GM12878 (cell line): ENCODE results near the gene UBASH3A. TPM values are rescaled to one million over a fixed set of nuclear protein-coding genes. Genes with fewer than 3 reads are reported as not detected.

ENCODE experiments used
- ATAC-seq: fragments of 200-7000 bp; cut with Tn5 transposase; 3 replicates; pipeline ENCODE4 v1.9.1; 2020; ENCODE audit warnings: mild to moderate bottlenecking, moderate library complexity
- BruUV-seq: library from RNA; stranded (reverse); fragments of 400-500 nt; replicated peaks from 2 replicates; lab custom pipeline; 2021; lab: Mats Ljungman, UMichigan
- CTCF ChIA-PET: fragments of 300-600 bp; sonication (Branson Sonifier 250); formaldehyde crosslinking; extraction: SDS; loops from one replicate; lab custom pipeline; 2021; ENCODE audit warnings: inconsistent platforms; lab: Yijun Ruan, JAX
- POLR2A ChIA-PET: fragments of 350-600 bp; formaldehyde crosslinking; extraction: SDS; loops from one replicate; lab custom pipeline; 2021; ENCODE audit warnings: inconsistent platforms; lab: Charles Lee
- RAD21 ChIA-PET: fragments of 300-600 bp; sonication (Branson Sonifier 250); formaldehyde crosslinking; loops from one replicate; lab custom pipeline; 2023; ENCODE audit warnings: antibody characterized with exemption; ENCODE audit not compliant: unreplicated experiment; lab: Charles Lee
- SMC1A ChIA-PET: fragments of 300-600 bp; sonication (Branson Sonifier 250); formaldehyde crosslinking; loops from one replicate; lab custom pipeline; 2023; ENCODE audit not compliant: unreplicated experiment, uncharacterized antibody; lab: Charles Lee
- DNase-seq: peaks from one replicate; pipeline ENCODE4 v3.0.0-alpha.2; 2011; ENCODE audit warnings: low read depth, low spot score
- FAIRE-seq: peaks from 3 replicates; lab custom pipeline; 2011; peaks lifted over from hg19 to GRCh38; lab: Jason Lieb, UNC
- H2AFZ ChIP-seq: 2 replicates; pipeline ENCODE4 v1.6.0; 2011; ENCODE audit warnings: low read depth, low read length, control low read depth; ENCODE audit not compliant: control insufficient read depth
- H3K27ac ChIP-seq: 2 replicates; pipeline ENCODE4 v1.5.1; 2011; ENCODE audit warnings: control low read depth; ENCODE audit not compliant: control insufficient read depth, insufficient read depth
- H3K27me3 ChIP-seq, 2 experiments: replicated peaks in 1 of 2; 2 replicates each; pipeline versions ENCODE4 v1.6.0 to v1.6.1; 2011; ENCODE audit warnings: low read length in 1 of 2; ENCODE audit not compliant: control insufficient read depth in 2 of 2, insufficient read depth in 2 of 2
- H3K36me3 ChIP-seq, 2 experiments: 2 replicates each; pipeline ENCODE4 v1.5.1; 2011; ENCODE audit warnings: low read length in 1 of 2; ENCODE audit not compliant: control insufficient read depth in 2 of 2, insufficient read depth in 2 of 2
- H3K4me1 ChIP-seq: 2 replicates; pipeline ENCODE4 v1.6.1; 2011; ENCODE audit warnings: mild to moderate bottlenecking, low read length, moderate library complexity, mixed read lengths; ENCODE audit not compliant: control insufficient read depth, insufficient read depth
- H3K4me2 ChIP-seq: 2 replicates; pipeline ENCODE4 v1.6.0; 2011; ENCODE audit warnings: control low read depth; ENCODE audit not compliant: control insufficient read depth, insufficient read depth
- H3K4me3 ChIP-seq: fragments of 200-600 bp; sonication (generic); 2 replicates; pipeline ENCODE4 v1.5.1; 2016
- H3K79me2 ChIP-seq: 2 replicates; pipeline ENCODE4 v1.6.0; 2011; ENCODE audit warnings: low read length; ENCODE audit not compliant: control insufficient read depth, insufficient read depth
- H3K9ac ChIP-seq: 2 replicates; pipeline ENCODE4 v1.8.0; 2011; ENCODE audit warnings: low read length, control low read depth, mixed read lengths; ENCODE audit not compliant: control insufficient read depth, insufficient read depth
- H3K9me3 ChIP-seq: replicated peaks from 3 replicates; pipeline ENCODE4 v1.5.1; 2011; ENCODE audit warnings: mild to moderate bottlenecking, low read length; ENCODE audit not compliant: control insufficient read depth, insufficient read depth
- H4K20me1 ChIP-seq: 2 replicates; pipeline ENCODE4 v1.6.0; 2011; ENCODE audit not compliant: control insufficient read depth, insufficient read depth
- ASH2L ChIP-seq: fragments of 300-600, 200-600 bp; sonication (generic); IDR thresholded peaks from 2 replicates; pipeline ENCODE4 v1.6.1; 2017; ENCODE audit warnings: low read depth, mild to moderate bottlenecking, borderline replicate concordance
- BCL11A ChIP-seq: IDR thresholded peaks from 2 replicates; pipeline ENCODE4 v1.6.1; 2011; ENCODE audit warnings: low read depth, low read length
- CHD1 ChIP-seq: IDR thresholded peaks from 2 replicates; pipeline ENCODE4 v1.6.1; 2012; ENCODE audit warnings: low read depth, low read length, improper control_type of control experiment
- CHD4 ChIP-seq: fragments of 200-600 bp; sonication (generic); IDR thresholded peaks from 2 replicates; pipeline ENCODE4 v1.6.1; 2016; ENCODE audit warnings: mild to moderate bottlenecking
- E2F8 ChIP-seq: fragments of 450-650 bp; IDR thresholded peaks from 2 replicates; pipeline ENCODE4 v1.6.1; 2018; ENCODE audit warnings: mild to moderate bottlenecking, low read depth, moderate library complexity; ENCODE audit not compliant: partially characterized antibody
- FOS ChIP-seq: IDR thresholded peaks from 3 replicates; pipeline ENCODE4 v1.6.1; 2011; ENCODE audit warnings: borderline replicate concordance; ENCODE audit not compliant: insufficient read length; ENCODE audit errors: extremely low read depth
- RCOR1 ChIP-seq: conservative IDR thresholded peaks from 2 replicates; pipeline ENCODE4 v1.6.1; 2012; ENCODE audit warnings: low read depth, low read length, improper control_type of control experiment
- SKIL ChIP-seq: fragments of 450-650 bp; IDR thresholded peaks from 2 replicates; pipeline ENCODE4 v1.6.1; 2017; ENCODE audit warnings: mild to moderate bottlenecking, low read depth, inconsistent platforms; ENCODE audit not compliant: poor library complexity, severe bottlenecking
- SMC3 ChIP-seq: IDR thresholded peaks from 2 replicates; pipeline ENCODE4 v1.6.1; 2011; ENCODE audit warnings: low read length, improper control_type of control experiment, borderline replicate concordance
- TCF7 ChIP-seq: IDR thresholded peaks from 2 replicates; pipeline ENCODE4 v1.6.1; 2014; ENCODE audit warnings: antibody characterized with exemption, borderline replicate concordance
- WGBS: methylation state at CpG from one replicate; pipeline ENCODE4 v1.1.6; 2016; ENCODE audit warnings: low lambda C conversion rate; ENCODE audit not compliant: insufficient replicate concordance, insufficient coverage; ENCODE audit errors: missing lambda C conversion rate; 5-methylcytosine and 5-hydroxymethylcytosine counted together
- in situ Hi-C: fragments of 300-500 bp; cut with MboI; formaldehyde crosslinking; loops from 9 replicates; pipeline ENCODE4 v1.14.3; 2018; ENCODE audit warnings: mixed read lengths
- intact Hi-C: fragments of 100-400 bp; cut with micrococcal nuclease; formaldehyde crosslinking; loops from one replicate; pipeline ENCODE4 v1.14.2; 2022; ENCODE audit not compliant: unreplicated experiment
- polyA plus RNA-seq, 11 experiments: library from polyadenylated mRNA; depleted of rRNA in 4 of 11; unstranded in 6 of 11; stranded (reverse) in 5 of 11; fragments of >200 nt; fragmentation: Nextera tagmentation in 4 of 11; fragmentation: Illumina TruSeq in 1 of 11; extraction: Ambion mirVana in 4 of 11; extraction: Trizol in 1 of 11; gene quantifications; 1 replicate in 1 of 11; 2 replicates in 10 of 11; pipeline versions ENCODE4 v1.2.1 to v1.2.3, GENCODE V29; 2011 to 2016; ENCODE audit warnings: inconsistent platforms in 2 of 11, missing spikeins in 2 of 11, low read depth in 1 of 11
- total RNA-seq, 4 experiments: library from RNA; depleted of rRNA in 3 of 4; stranded (reverse); fragments of >200 nt in 3 of 4; fragmentation: Illumina TruSeq in 1 of 4; extraction: Trizol in 1 of 4; gene quantifications; 2 replicates each; pipeline versions ENCODE4 v1.2.1 to v1.2.3, GENCODE V29; 2013 to 2021

The UBASH3A gene
- total and polyA plus RNA-seq, 10 of the 15 experiments (the other 5 are each of a cell fraction or from before 2014, with no cell fraction given), result 0.04 to 0.39 (median 0.23) TPM; not detected in 1

- no peak for TF ChIP-seq RCOR1
- TF ChIP-seq CHD4, result no peak
- TF ChIP-seq FOS, result no peak
- TF ChIP-seq SKIL, result no peak
- TF ChIP-seq ASH2L, result no peak
Measured at GRCh38 chr21:42430521-42430920, 26.8 kb downstream of the UBASH3A start (continued).

- CTCF ChIA-PET, result no interaction called here
- intact Hi-C loops, result no loop called here
- SMC1A ChIA-PET, result interaction anchor here (1.1 kb wide), 1 partner anchor 13 kb away, joined by 3 read pairs; no protein-coding TSS in a partner anchor
- H3K4me3 ChIP-seq, result no peak overlapping the region
- 36% methylated on average over 7 of the region's 7 CpGs for WGBS
- H3K4me1 ChIP-seq, result peaks cover 8% of the 10 kb centered on the region
- POLR2A ChIA-PET, result no interaction called here
- H3K27ac ChIP-seq, result no peak overlapping the region
- H3K27me3 ChIP-seq, result no peaks in the 10 kb centered on the region
- no peak overlapping the region for H3K9ac ChIP-seq
- H3K79me2 ChIP-seq, result no peaks in the 10 kb centered on the region
- H3K36me3 ChIP-seq, result no peaks in the 10 kb centered on the region
- TF ChIP-seq TCF7, result no peak
- TF ChIP-seq E2F8, result no peak
- no peak for TF ChIP-seq BCL11A
- no peak for TF ChIP-seq CHD1
- TF ChIP-seq SMC3, result no peak
- BruUV-seq, result no TSS peak
- RAD21 ChIA-PET, result no interaction called here
- in situ Hi-C loops, result no loop called here
- peaks cover 6% of the 10 kb centered on the region for H3K9me3 ChIP-seq
- DNase-seq (no peak), ATAC-seq (no peak), FAIRE-seq (no peak)
- no peak overlapping the region for H2AFZ ChIP-seq
- no peaks in the 10 kb centered on the region for H4K20me1 ChIP-seq
- H3K4me2 ChIP-seq, result no peak overlapping the region
Measured at GRCh38 chr21:42431196-42431595, 27.5 kb downstream of the UBASH3A start.
